MCF 10A (cell line): ENCODE results near the gene CAPN7. TPM values are rescaled to one million over a fixed set of nuclear protein-coding genes. Genes with fewer than 3 reads are reported as not detected.
A peak's percentile ranks its signal among the peaks of the same experiment; 100 is the strongest.

Experiments used
- BruUV-seq: library from RNA; stranded (reverse); fragments of 400-500 nt; replicated peaks from 2 replicates; lab custom pipeline; 2021; lab: Mats Ljungman, UMichigan
- CTCF ChIA-PET: fragments of 300-600 bp; sonication (Branson Sonifier 250); formaldehyde crosslinking; extraction: SDS; loops from one replicate; lab custom pipeline; 2021; ENCODE audit warnings: antibody characterized with exemption, inconsistent platforms; lab: Yijun Ruan, JAX
- POLR2A ChIA-PET: fragments of 300-600, 350-650 bp; sonication (Branson Sonifier 250); formaldehyde crosslinking; extraction: SDS; loops from one replicate; lab custom pipeline; 2020; ENCODE audit warnings: antibody characterized with exemption, inconsistent platforms; lab: Yijun Ruan, JAX
- DNase-seq: peaks from one replicate; pipeline ENCODE4 v3.0.0-alpha.2; 2018; ENCODE audit not compliant: unreplicated experiment
- H3K27ac Mint-ChIP-seq: one replicate; pipeline ENCODE4 v1.8.0; 2022; ENCODE audit warnings: mild to moderate bottlenecking, low read depth, mixed read lengths; ENCODE audit not compliant: unreplicated experiment
- H3K27me3 Mint-ChIP-seq: one replicate; pipeline ENCODE4 v1.8.0; 2022; ENCODE audit warnings: mixed read lengths; ENCODE audit not compliant: insufficient read depth, unreplicated experiment
- H3K36me3 Mint-ChIP-seq: one replicate; pipeline ENCODE4 v1.8.0; 2022; ENCODE audit warnings: mild to moderate bottlenecking, moderate library complexity, mixed read lengths; ENCODE audit not compliant: insufficient read depth, unreplicated experiment
- H3K4me1 Mint-ChIP-seq: one replicate; pipeline ENCODE4 v1.8.0; 2022; ENCODE audit warnings: mixed read lengths; ENCODE audit not compliant: insufficient read depth, unreplicated experiment
- H3K4me3 Mint-ChIP-seq: one replicate; pipeline ENCODE4 v1.8.0; 2022; ENCODE audit warnings: mild to moderate bottlenecking, moderate library complexity, mixed read lengths; ENCODE audit not compliant: unreplicated experiment
- H3K9me3 Mint-ChIP-seq: one replicate; pipeline ENCODE4 v1.8.0; 2022; ENCODE audit warnings: mixed read lengths; ENCODE audit not compliant: unreplicated experiment
- intact Hi-C: fragments of 100-400 bp; cut with micrococcal nuclease; formaldehyde crosslinking; loops from 2 replicates; pipeline ENCODE4 v1.14.1; 2022
- total RNA-seq: library from RNA; stranded (reverse); gene quantifications from 2 replicates; pipeline ENCODE4 v1.2.3, GENCODE V29; 2022
- TF ChIP-seq, protein P1 (sequence below): fragments of 200-600 bp; IDR thresholded peaks from one replicate; pipeline ENCODE4 v1.8.0; 2022; ENCODE audit warnings: antibody characterized with exemption, mild to moderate bottlenecking; ENCODE audit not compliant: unreplicated experiment

Gene CAPN7
- total RNA-seq, 1 experiment from 2014 or later: 48.4 TPM

DNA sequence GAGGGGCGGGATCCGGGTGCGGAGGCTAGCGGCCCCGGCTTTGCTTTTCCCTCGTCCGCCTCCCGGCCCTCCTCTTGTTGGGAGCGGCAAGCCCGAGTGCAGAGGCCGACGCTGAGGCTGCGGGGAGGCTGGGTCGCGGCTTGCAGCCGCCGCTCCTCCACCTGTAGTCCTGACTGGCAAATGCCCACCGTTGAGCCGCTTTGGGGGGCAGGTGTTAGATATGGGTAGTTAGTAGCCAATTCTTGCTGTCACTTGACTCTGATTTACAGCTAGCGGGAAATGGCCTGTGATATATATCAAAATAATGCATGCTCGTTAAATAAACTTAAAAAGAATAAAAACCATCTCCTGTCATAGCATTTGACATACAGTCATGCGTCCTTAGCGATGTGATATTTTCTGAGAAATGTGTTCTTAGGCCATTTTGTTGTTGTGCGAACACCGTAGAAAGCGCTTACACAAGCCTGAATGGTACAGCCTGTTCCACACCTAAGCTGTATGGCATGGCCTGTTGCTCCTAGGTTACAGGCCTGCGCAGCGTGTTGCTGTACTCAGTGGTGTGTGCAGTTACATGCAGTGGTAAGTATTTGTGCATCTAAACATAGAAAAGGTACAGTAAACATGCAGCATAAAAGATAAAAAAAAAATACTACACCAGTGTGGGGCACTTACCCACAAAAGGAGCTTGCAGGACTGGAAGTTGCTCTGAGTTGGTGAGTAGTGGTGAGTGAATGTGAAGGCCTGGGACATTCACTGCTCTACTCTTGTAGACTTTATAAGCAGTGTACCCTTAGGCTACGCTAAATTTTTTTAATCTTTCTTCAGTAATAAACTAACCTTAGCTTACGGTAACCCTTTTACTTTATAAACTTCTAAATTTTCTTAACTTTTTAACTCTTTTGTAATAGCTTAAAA, 873 bp downstream of the CAPN7 start:
- DNase-seq: peak; percentile 55
- CTCF ChIA-PET: interaction anchor here (0.6 to 9.1 kb wide), 11 partner anchors 11 to 675 kb away, joined by 3 to 121 read pairs (median 4); no protein-coding TSS in a partner anchor
- TSS peak; percentile 33 for BruUV-seq

GRCh38 chr3:15207836-15208504, 1.9 kb downstream of the CAPN7 start:
- no peaks in the 10 kb centered on the region for H3K27me3 Mint-ChIP-seq
- H3K4me1 Mint-ChIP-seq: peaks cover 13% of the 10 kb centered on the region
- ChIA-PET POLR2A (interaction anchor here (0.6 to 6.9 kb wide), 15 partner anchors 8 to 561 kb away, joined by 3 to 47 read pairs (median 6); partner anchors contain the start of genes CCDC174, MRPS25 and RBSN), CTCF (interaction anchor here (0.6 to 9.1 kb wide), 6 partner anchors 32 to 197 kb away, joined by 3 to 121 read pairs (median 4); no protein-coding TSS in a partner anchor)
- no peaks in the 10 kb centered on the region for H3K9me3 Mint-ChIP-seq
- intact Hi-C loops: loop anchor here (5.0 to 10.0 kb wide), 3 partner anchors 167 to 607 kb away; no protein-coding TSS in a partner anchor
- BruUV-seq: no TSS peak
- DNase-seq: no peak
- TF ChIP-seq, protein P1, sequence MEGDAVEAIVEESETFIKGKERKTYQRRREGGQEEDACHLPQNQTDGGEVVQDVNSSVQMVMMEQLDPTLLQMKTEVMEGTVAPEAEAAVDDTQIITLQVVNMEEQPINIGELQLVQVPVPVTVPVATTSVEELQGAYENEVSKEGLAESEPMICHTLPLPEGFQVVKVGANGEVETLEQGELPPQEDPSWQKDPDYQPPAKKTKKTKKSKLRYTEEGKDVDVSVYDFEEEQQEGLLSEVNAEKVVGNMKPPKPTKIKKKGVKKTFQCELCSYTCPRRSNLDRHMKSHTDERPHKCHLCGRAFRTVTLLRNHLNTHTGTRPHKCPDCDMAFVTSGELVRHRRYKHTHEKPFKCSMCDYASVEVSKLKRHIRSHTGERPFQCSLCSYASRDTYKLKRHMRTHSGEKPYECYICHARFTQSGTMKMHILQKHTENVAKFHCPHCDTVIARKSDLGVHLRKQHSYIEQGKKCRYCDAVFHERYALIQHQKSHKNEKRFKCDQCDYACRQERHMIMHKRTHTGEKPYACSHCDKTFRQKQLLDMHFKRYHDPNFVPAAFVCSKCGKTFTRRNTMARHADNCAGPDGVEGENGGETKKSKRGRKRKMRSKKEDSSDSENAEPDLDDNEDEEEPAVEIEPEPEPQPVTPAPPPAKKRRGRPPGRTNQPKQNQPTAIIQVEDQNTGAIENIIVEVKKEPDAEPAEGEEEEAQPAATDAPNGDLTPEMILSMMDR: no peak
- H3K27ac Mint-ChIP-seq: peak overlapping the region; percentile 91
- H3K36me3 Mint-ChIP-seq: peaks cover 40% of the 10 kb centered on the region
- peak overlapping the region; percentile 81 for H3K4me3 Mint-ChIP-seq

More for the DNA sequence above, 873 bp downstream of the CAPN7 start:
- peak overlapping the region; percentile 91 for H3K27ac Mint-ChIP-seq
- POLR2A ChIA-PET: interaction anchor here (0.6 to 6.9 kb wide), 25 partner anchors 7 to 562 kb away, joined by 3 to 47 read pairs (median 4); partner anchors contain the start of genes CCDC174, MRPS25 and RBSN
- intact Hi-C loops: loop anchor here (5.0 to 10.0 kb wide), 3 partner anchors 168 to 608 kb away; no protein-coding TSS in a partner anchor
- peaks cover 30% of the 10 kb centered on the region for H3K36me3 Mint-ChIP-seq
- TF ChIP-seq, protein P1: no peak
- no peaks in the 10 kb centered on the region for H3K9me3 Mint-ChIP-seq
- no peaks in the 10 kb centered on the region for H3K27me3 Mint-ChIP-seq
- H3K4me1 Mint-ChIP-seq: peaks cover 13% of the 10 kb centered on the region
- peak overlapping the region; percentile 81 for H3K4me3 Mint-ChIP-seq

- ChIA-PET POLR2A (interaction anchor here (0.6 kb wide), 1 partner anchor 93 kb away, joined by 4 read pairs; no protein-coding TSS in a partner anchor), CTCF (no interaction called here)
- intact Hi-C loops: no loop called here
- no TSS peak for BruUV-seq
- TF ChIP-seq, protein P1: no peak
- H3K4me3 Mint-ChIP-seq: no peak overlapping the region
- peaks cover 80% of the 10 kb centered on the region for H3K36me3 Mint-ChIP-seq
- peaks cover 13% of the 10 kb centered on the region for H3K4me1 Mint-ChIP-seq
- no peak for DNase-seq
- no peaks in the 10 kb centered on the region for H3K27me3 Mint-ChIP-seq
- no peak overlapping the region for H3K27ac Mint-ChIP-seq
- H3K9me3 Mint-ChIP-seq: no peaks in the 10 kb centered on the region
Observed at GRCh38 chr3:15211937-15212336, 5.9 kb downstream of the CAPN7 start.
